NK-92 treated with Interleukin-12 subunit alpha and Interleukin-12 subunit beta, amount 100 ng/mL, for 24 hours (cell line): Measurements from ENCODE around the gene MAGEB2.
"Not testable (repeated sequence)": the region's sequence is repeated elsewhere in the genome, so short reads cannot be mapped to it uniquely, and the experiment has no call there.

Experiments
- DNase-seq: peaks from one replicate; lab custom pipeline; 2025; lab: John Stamatoyannopoulos, UW

The MAGEB2 gene, protein sequence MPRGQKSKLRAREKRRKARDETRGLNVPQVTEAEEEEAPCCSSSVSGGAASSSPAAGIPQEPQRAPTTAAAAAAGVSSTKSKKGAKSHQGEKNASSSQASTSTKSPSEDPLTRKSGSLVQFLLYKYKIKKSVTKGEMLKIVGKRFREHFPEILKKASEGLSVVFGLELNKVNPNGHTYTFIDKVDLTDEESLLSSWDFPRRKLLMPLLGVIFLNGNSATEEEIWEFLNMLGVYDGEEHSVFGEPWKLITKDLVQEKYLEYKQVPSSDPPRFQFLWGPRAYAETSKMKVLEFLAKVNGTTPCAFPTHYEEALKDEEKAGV

DNA sequence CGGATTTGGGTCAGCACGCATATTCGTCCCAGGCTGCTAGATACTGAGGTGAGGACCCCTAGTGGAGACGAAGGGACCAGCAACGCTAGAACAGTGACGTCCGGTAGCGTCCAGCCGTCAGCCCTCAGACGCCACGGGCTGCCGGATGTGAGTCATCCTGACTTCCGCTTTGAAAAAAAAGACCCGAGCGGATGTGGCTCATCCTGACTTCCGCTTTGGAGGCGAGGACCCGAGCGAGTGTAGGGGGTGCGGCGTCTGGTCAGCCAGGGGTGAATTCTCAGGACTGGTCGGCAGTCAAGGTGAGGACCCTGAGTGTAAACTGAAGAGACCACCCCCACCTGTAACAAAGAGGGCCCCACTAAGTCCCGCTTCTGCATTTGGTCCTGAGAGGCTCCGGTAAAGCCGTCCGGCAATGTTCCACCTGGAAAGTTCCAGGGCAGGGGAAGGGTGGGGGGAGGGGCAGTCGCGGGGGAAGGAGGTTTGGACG lies at the start of gene MAGEB2:
MAGEB2 (plus strand) TSS at position 207 of the 487 bp plus-strand sequence. CDS start 3,018 bp downstream, outside the sequence.
- no peak for DNase-seq

DNA sequence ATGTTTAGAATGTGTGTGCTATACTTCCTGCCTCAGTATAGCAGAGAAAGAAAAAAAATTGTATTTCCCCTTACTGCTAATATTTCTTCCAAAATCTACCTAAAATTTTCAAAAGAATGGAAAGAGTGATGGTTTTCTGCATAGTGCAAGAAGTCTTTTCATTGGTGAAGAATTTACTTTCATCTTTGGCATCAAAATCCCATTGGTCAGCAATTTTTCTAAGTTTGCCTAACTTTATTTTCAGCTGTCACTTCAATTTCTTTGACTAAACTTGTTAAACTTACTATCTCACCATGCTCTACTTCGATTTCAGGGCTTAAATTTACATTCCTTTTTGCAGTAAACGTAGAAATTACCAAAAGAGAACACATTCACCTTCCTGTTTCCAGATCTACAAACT lies 44.5 kb upstream of the MAGEB2 start:
- DNase-seq: no peak

DNA sequence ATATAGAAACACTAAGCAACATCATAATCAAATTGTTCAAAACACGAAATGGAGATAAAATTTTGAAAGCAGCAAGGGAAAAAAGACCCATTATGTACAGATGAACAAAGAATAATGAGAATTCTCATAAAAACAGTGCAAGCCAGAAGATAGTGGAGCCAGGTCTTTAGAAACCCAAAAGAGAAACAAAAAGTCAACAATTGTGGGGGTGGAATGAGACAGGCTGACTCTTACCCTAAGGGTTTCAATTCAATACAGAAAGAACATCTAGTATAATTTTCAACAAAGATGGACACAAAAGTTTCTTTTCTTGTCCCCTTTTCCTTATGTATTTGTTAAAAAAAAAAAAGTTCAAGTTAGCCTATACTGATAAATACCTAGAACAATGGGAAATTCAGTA lies 34.0 kb upstream of the MAGEB2 start:
- no peak for DNase-seq

DNA sequence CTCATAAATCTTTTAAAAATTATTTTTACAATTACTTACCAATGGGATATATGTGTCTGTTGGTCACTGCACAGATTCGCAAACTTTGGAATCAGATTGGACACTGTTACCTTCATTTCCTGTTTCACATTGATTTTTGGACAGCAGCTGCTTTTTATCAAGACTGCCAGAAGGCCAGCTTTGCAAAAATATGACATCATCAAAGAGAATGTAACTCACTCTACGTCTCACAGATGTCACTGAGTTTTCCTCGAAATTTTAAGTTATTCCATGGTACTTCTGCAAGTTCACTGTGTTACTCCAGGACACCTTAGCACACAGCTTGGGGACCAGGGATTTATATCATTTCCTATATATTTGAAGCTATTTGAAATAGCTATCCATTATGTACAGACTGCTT lies 31.8 kb upstream of the MAGEB2 start:
- no peak for DNase-seq

DNA sequence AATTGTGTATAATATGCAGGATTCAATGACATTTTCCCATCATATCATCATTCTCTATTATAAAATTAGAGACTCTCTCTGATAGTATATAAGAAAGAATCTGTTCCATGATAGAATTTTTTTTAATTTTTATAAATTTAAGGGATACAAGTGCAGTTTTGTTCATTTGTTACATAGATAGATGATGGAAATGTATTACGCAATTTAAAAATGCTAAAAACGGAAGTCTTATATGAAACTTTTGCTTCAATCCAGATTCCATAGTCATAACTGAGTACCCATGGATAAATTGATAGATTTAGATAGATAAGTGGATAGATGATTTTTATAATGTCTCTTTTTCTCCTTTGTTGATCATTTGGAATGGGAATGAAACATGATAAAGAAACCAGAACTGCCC lies 24.9 kb upstream of the MAGEB2 start:
- DNase-seq: no peak

DNA sequence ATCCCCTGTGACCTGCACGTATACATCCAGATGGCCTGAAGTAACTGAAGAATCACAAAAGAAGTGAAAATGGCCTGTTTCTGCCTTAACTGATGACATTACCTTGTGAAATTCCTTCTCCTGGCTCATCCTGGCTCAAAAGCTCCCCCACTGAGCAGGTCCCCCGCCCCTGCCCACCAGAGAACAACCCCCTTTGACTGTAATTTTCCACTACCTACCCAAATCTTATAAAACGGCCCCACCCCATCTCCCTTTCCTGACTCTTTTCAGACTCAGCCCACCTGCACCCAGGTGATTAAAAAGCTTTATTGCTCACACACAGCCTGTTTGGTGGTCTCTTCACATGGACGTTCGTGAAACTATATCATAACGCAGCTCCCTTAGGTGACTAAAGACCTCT lies 21.5 kb upstream of the MAGEB2 start:
- not testable (repeated sequence) for DNase-seq

DNA sequence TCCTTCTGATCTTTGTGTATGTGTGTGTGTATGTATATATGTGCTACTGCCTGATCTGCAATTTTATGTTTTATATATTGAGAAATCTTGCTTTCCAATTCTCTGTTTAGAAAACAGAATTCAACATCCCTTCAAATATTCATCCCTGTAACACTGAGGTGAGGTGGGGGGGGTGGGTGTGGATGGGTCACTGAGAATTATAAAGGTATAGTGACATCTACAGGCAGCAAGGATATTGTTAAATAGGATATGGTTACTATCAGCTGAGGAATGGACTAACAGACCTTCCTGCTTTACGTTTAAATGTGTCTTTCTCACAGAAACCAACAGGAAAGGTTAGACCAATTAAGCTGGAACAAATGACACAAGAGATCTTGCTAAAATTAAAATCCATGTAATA lies 19.0 kb upstream of the MAGEB2 start:
- DNase-seq: no peak

DNA sequence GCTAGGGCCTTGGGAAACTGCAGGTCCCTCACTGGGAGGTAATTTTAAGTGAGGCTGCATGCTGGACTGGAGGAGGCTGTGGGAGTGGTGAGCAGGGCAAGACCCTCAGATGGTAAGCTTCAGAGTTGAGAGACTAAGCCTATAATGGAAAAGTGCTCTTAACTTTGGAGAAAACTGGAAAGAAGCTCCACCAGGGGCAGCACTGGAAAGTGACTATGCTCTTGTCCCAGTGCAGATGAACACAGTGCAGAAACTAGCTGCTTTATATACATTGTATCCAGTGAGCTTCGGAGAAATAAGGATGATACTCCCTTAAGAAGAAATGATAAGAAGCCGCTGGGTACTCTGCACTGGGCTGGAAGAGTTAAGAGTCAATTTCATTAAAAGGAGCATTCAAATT lies 3.2 kb upstream of the MAGEB2 start:
- no peak for DNase-seq

DNA sequence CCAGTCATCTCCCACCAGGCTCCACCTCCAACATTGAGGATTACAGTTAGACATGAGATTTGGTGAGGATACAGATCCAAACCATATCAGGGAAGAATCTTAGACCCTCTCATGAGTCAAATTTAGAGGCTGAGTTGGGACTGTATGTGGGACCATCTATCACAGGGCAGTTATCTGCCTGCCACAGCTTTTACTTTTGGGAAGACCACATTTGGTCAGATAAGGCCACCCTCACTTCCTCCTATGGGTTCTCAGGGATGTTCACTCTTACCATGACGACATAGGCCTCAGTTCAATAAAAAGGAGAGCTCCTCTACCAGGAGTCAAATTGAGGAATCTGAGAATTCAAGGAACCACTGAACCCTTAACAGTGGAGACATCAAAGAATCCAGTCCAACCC lies 2.1 kb downstream of the MAGEB2 start:
- no peak for DNase-seq

DNA sequence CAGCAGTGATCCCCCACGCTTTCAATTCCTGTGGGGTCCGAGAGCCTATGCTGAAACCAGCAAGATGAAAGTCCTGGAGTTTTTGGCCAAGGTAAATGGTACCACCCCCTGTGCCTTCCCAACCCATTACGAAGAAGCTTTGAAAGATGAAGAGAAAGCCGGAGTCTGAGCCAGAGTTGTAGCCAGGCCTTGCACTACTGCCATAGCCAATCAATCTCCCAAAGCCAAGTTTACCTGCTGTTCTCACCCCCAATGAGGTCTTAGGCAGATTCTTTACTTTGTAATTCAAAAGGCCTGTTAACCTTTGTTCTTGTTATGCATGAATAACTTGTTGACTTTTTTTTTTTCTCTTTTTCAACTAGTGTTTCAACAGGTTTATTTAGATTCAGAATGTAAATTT lies 4.0 kb downstream of the MAGEB2 start:
- no peak for DNase-seq

DNA sequence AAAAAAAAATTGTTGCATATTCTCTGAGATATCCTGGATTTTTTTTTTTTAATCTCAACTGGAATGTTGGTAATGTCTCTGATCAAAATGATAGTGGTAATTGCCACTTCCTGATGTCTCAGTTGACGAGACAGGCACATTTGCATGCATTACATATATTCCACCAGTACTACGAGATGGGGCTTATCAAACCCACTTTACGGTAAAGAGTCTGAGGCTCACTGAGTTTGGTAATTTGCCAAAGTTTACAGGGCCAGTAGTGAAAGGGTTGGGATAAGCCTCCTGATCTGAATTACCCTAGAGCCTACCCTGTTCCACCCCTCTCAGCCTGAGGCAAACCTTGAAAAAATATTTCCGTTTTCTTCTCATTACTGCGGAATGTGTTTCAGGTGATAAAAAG lies 5.3 kb downstream of the MAGEB2 start:
- no peak for DNase-seq

DNA sequence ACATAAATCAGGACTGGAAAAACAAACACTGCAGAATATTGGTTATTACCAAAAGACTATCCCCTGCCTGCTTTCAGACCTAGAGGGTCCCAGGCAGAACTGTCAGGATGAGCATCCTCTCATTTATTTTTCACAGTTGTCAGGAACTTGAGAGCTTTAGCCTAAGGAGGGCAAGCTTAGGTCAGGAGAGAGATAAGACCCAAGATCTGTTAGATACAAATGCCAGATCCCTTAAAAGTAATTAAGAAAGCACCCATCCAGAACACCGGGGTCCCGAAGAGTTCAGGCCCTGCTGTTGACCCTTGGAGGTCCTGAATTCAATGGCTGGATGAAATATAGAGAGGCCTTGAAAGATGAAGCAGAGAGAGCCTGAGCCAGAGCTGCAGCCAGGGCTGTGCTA lies 9.2 kb downstream of the MAGEB2 start:
- DNase-seq: no peak

DNA sequence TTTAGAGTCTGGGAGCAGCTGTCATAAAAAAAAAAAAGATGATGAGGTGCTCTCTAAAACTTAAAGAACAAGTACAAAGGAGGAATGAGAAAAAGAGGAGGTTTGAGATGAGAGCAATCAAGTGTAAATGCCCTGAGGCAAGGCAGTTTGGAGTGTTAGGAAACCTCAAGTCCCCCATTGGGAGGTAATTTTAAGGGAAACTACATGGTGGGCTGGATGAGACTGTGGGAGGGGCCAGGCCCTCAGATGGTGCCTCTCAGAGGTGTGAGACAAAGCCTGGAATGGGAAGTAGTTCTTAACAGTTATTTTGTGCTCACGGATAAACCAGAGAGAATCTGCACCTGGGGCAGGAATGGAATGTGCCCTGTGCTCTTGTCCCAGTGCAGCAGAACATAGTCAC lies 13.2 kb downstream of the MAGEB2 start:
- no peak for DNase-seq

DNA sequence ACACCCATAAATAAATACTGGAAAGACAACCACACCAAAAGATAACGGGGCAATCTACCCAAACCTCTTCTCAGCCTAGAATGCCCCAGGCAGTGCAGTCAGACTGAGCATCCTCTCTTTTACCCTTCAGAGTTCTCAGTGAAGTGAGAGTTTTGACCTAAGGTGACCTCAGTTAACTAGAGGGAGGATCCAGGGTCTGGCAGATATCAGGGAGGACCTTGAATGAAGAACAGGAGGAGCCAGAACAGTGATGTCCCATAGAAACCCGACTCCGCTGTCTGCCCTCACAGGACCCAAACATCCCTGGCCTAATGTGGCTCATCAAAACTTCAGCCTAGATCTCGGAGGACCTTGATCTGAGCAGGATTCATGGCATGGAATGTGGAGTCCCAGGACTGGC lies 15.0 kb downstream of the MAGEB2 start, which contains the start of gene MAGEB3:
MAGEB3 (plus strand) TSS at position 263 of the 400 bp plus-strand sequence. CDS start 5,268 bp downstream, outside the sequence.
- no peak for DNase-seq

DNA sequence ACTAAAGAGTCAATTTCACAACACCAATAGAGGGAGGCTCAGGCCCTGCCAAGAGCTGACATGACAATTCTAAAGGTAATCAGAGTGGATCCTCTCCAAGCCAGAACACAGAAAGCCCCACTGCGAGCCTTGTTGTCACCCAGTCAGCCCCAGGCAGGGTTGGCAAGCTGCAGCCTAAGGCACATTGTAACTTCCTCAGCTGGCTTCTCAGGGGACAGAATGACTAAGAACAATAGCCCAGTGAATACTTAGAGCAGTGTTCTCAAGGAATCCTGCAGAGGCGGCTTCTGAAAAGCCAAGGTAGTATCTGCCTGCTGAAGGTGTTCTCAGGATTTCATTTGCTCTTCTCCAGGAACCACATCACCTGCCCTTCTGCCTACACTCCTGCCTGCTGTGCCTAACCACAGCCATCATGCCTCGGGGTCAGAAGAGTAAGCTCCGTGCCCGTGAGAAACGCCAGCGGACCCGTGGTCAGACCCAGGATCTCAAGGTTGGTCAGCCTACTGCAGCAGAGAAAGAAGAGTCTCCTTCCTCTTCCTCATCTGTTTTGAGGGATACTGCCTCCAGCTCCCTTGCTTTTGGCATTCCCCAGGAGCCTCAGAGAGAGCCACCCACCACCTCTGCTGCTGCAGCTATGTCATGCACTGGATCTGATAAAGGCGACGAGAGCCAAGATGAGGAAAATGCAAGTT lies 26.5 kb downstream of the MAGEB2 start, which contains the start of gene MAGEB4:
MAGEB4 (plus strand) TSS at position 277 of the 692 bp plus-strand sequence; CDS start at position 413, 136 bp downstream.
- no peak for DNase-seq

DNA sequence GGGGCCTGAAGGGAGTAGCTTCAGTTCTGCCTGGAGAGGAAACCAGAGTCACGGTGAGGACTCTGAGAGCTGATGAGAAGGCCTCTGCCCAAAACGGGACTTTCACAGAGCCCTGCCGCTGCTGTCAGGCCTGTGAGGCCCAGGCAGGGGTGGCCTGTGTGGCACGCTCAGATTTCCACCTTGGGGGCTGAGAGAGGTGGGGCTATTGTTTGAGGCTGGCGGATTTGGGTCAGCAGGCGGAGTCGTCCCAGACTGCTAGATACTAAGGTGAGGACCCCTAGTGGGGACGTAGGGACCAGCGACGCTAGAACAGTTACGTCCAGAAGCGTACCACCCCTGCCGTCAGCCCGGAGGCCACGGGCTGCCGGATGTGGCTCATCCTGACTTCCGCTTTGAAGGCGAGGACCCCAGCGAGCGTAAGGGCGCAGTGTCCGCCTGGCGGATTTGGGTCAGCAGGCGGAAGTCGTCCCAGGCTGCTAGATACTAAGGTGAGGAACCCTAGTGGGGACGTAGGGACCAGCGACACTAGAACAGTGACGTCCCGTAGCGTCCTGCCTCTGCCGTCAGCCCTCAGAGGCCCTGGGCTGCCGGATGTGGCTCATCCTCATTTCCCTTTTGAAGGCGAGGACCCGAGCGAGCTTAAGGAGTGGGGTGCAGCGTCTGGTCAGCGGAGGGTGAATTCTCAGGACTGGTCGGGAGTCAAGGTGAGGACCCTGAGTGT lies 31.6 kb downstream of the MAGEB2 start, which contains the start of gene MAGEB1:
MAGEB1 (plus strand) TSS at position 378 of the 721 bp plus-strand sequence. CDS start 3,348 bp downstream, outside the sequence.
- no peak for DNase-seq

DNA sequence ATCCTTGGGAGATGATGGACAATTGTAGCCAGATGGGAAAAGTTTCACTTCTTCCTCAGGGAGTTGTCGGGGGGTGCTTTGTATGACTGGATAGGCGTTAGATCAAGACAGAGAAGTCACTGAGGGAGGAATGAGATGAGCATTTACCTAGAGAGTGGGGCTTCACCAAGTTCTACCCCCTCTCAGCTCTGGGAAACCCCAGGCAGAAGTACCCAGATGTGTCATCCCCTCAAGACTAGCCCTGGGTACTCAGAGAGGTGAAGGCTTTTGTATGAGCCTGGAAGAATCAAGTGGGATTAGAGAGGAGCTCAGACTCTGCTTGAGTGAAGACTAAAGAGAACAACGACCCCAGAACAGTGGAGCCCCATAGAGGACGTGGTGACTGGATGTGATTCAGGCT lies 33.5 kb downstream of the MAGEB2 start:
- DNase-seq: no peak

DNA sequence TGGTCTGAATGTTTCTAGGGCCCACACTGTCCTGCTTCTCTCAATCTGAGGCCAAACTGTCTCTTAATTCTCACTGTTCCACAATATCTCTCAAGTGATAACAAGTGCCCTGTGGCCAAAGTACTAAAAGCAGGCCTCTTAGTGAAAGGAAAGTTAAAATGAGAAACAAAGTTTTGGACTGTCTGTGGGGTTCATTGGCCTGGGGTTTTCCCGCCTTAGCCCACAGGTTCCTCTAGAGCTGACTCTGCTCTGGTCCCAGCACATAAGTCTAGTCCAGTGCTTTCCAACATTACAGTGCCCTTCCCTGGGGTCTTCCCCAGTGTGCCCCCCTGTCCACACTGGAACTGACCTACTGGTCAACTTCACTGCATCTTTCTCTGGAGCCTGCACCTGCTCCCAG lies 37.9 kb downstream of the MAGEB2 start:
- no peak for DNase-seq

DNA sequence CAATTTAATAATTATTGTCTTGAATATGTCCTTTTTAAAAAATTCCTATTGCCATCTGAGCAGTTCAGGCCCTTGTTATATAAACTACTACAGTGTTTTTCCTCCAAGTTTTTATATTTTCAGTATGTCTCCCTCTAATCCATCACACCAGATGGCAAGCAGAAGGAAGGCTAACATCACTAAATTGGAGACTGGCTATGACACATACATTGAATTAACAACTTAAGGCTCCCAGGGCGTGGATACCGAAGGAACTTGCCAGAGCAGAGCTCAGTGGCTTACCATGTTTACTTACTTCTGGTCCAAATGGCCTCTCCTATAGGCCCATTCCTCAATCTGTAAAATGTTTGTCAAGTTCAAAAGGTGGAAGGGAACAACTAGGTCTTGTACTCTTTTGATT lies 44.6 kb downstream of the MAGEB2 start:
- DNase-seq: no peak

DNA sequence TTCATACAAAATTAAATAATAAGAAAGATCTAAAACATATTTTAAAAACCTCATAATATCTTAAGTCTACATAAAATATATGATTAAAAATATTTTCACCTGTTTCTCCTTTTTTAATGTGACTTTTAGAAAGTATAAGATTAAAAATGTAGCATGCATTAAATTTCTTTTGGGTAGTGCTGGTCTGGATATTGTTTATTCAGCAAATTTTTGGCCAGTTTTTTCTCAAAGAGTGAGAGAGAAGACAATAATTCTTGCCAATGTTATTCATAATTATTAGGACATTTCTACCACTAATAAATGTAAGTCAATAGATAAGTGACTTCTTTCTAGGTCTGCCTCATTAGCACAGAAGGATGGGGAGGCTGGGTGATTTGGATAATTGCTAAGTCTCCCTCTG lies 45.6 kb downstream of the MAGEB2 start:
- DNase-seq: no peak

DNA sequence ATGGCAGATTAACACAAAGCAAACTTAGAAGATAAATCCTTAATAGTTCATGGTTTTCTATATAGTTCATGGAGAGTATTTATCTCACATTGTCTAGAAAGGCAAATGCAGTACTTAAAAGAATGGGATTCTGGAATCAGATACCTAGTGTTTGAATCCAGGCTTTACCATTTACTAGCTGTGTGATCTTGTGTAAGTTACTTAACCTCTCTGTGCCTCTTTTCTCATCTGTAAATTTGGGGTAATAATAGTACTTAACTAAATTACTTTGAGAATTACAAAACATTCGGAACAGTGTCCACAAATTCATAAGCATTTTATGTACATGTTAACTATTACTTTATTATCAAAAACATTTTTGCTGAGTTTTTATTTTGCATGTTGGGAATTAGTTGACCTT lies 47.4 kb downstream of the MAGEB2 start:
- DNase-seq: no peak
